Measurements from ENCODE around the gene GPC4. TPM values are rescaled to one million over a fixed set of nuclear protein-coding genes. Genes with fewer than 3 reads are reported as not detected.

Gene GPC4
- polyA plus RNA-seq, result 0.48 and 0.97 TPM in 2 replicates

DNA sequence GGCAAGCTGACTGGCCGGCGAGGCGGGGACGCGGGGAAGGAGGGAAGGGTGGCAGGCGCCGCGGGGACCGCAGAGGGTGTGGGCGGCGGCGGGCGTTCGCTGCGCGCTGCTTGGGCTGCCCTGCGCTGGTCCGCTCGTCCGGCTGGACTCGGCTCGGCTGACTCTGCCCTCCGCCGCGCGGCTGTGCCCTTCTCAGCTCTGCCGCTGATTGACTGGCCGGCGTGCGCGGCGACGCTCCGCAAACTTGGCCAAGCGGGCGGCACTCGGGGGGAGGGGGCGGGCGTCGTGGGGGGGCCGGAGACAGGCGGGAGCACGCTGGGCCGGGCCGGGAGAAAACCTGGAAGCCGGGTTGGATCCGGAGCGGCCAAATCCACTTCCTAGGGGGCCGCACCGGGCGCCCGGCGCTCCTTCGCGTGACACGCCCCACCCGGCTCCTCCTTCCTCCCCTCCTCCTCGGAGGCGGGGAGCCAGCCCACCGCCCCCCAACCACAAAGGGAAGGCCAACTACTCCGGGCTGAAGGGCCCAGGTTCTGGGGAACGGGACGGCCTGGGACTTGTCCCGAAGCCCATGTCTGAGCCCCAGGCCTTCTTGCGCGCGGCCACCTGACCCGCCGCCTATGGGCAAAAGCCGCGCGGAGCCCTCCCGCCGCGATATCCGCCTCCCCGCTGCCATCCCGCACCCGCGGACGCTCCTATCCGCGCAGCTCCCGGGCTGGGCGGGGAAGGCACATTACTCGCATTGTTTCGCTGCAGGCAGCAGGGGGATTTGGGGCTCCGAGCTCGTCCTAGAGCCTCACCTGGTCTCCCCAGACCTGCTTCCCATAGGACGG lies at the start of gene GPC4:
TSS of gene GPC4 (minus strand) at position 214 of the 830 bp plus-strand sequence. CDS start 524 bp downstream, outside the sequence.

Other genes starting within 250 kb of the GPC4 start
- not detected in 2 replicates for gene TFDP3, start 197.1 kb downstream of the GPC4 start, polyA plus RNA-seq